GM12878 (cell line): Measurements from ENCODE around the gene FBXL12. TPM values are rescaled to one million over a fixed set of nuclear protein-coding genes. Genes with fewer than 3 reads are reported as not detected.

Experiments used
- ASH2L ChIP-seq: fragments of 300-600, 200-600 bp; sonication (generic); IDR thresholded peaks from 2 replicates; pipeline ENCODE4 v1.6.1; 2017; ENCODE audit warnings: low read depth, mild to moderate bottlenecking, borderline replicate concordance
- ATF7 ChIP-seq: fragments of 450-650 bp; IDR thresholded peaks from 2 replicates; pipeline ENCODE4 v1.6.1; 2016; ENCODE audit warnings: low read depth, mild to moderate bottlenecking
- CBX5 ChIP-seq: sonication (generic); IDR thresholded peaks from 2 replicates; pipeline ENCODE4 v1.6.1; 2016; ENCODE audit warnings: low read depth, moderate library complexity, mild to moderate bottlenecking, inconsistent platforms
- CEBPB ChIP-seq, 2 experiments: fragments of 150-350 bp in 1 of 2; IDR thresholded peaks; 2 replicates each; pipeline ENCODE4 v1.6.1; 2012 to 2014; ENCODE audit warnings: low read depth in 2 of 2, low read length in 2 of 2, borderline replicate concordance in 1 of 2, inconsistent platforms in 1 of 2
- CHD4 ChIP-seq: fragments of 200-600 bp; sonication (generic); IDR thresholded peaks from 2 replicates; pipeline ENCODE4 v1.6.1; 2016; ENCODE audit warnings: mild to moderate bottlenecking
- EZH2 ChIP-seq: IDR thresholded peaks from 2 replicates; pipeline ENCODE4 v1.6.1; 2012; ENCODE audit warnings: low read depth, mild to moderate bottlenecking, control low read depth, inconsistent platforms, low read length, borderline replicate concordance; ENCODE audit not compliant: control insufficient read depth
- IKZF1 ChIP-seq: fragments of 450-650 bp; conservative IDR thresholded peaks from 2 replicates; pipeline ENCODE4 v1.6.1; 2017; ENCODE audit warnings: antibody characterized with exemption, mild to moderate bottlenecking
- JUNB ChIP-seq: IDR thresholded peaks from 2 replicates; pipeline ENCODE4 v1.6.1; 2016; ENCODE audit warnings: antibody characterized with exemption, mild to moderate bottlenecking
- KLF5 ChIP-seq: fragments of 450-650 bp; IDR thresholded peaks from 2 replicates; pipeline ENCODE4 v1.6.1; 2014; ENCODE audit warnings: mild to moderate bottlenecking; ENCODE audit not compliant: partially characterized antibody
- NR2C1 ChIP-seq: fragments of 450-650 bp; IDR thresholded peaks from 2 replicates; pipeline ENCODE4 v1.6.1; 2017; ENCODE audit warnings: antibody characterized with exemption, mild to moderate bottlenecking, moderate library complexity
- PKNOX1 ChIP-seq: fragments of 450-650 bp; IDR thresholded peaks from 2 replicates; pipeline ENCODE4 v1.6.1; 2016; ENCODE audit warnings: mild to moderate bottlenecking
- PML ChIP-seq: IDR thresholded peaks from 2 replicates; pipeline ENCODE4 v1.6.1; 2012; ENCODE audit warnings: low read length, inconsistent platforms
- POLR2A ChIP-seq: IDR thresholded peaks from 2 replicates; pipeline ENCODE4 v1.6.1; 2011; ENCODE audit warnings: low read depth, mild to moderate bottlenecking, low read length
- RB1 ChIP-seq: fragments of 450-650 bp; formaldehyde crosslinking; IDR thresholded peaks from 2 replicates; pipeline ENCODE4 v1.6.1; 2017; ENCODE audit warnings: mild to moderate bottlenecking, borderline replicate concordance
- SMAD1 ChIP-seq: fragments of 450-650 bp; IDR thresholded peaks from 2 replicates; pipeline ENCODE4 v1.6.1; 2018; ENCODE audit warnings: mild to moderate bottlenecking, low read depth; ENCODE audit not compliant: partially characterized antibody
- SMAD5 ChIP-seq: IDR thresholded peaks from 2 replicates; pipeline ENCODE4 v1.6.1; 2016; ENCODE audit warnings: antibody characterized with exemption, low read depth
- SP1 ChIP-seq: IDR thresholded peaks from one replicate; pipeline ENCODE4 v1.6.1; 2011; ENCODE audit warnings: low read depth, low read length
- SPI1 ChIP-seq: IDR thresholded peaks from 2 replicates; pipeline ENCODE4 v1.6.1; 2011; ENCODE audit warnings: low read depth, mild to moderate bottlenecking, low read length, moderate library complexity, borderline replicate concordance; ENCODE audit not compliant: insufficient read depth
- SRF ChIP-seq, 2 experiments: IDR thresholded peaks; 2 replicates each; pipeline ENCODE4 v1.6.1; 2011; ENCODE audit warnings: low read depth in 2 of 2, low read length in 2 of 2, mild to moderate bottlenecking in 1 of 2, moderate library complexity in 1 of 2
- SUZ12 ChIP-seq: fragments of 200-600 bp; sonication (generic); IDR thresholded peaks from one replicate; pipeline ENCODE4 v1.6.1; 2018; ENCODE audit warnings: antibody characterized with exemption, mild to moderate bottlenecking; ENCODE audit not compliant: unreplicated experiment
- TCF12 ChIP-seq: IDR thresholded peaks from 2 replicates; pipeline ENCODE4 v1.6.1; 2011; ENCODE audit warnings: low read depth, mild to moderate bottlenecking, low read length
- ZBTB4 ChIP-seq: fragments of 450-650 bp; formaldehyde crosslinking; IDR thresholded peaks from 2 replicates; pipeline ENCODE4 v1.4.0; 2022; ENCODE audit warnings: mild to moderate bottlenecking, moderate library complexity
- polyA plus RNA-seq, 11 experiments: library from polyadenylated mRNA; depleted of rRNA in 4 of 11; unstranded in 6 of 11; stranded (reverse) in 5 of 11; fragments of >200 nt; fragmentation: Nextera tagmentation in 4 of 11; fragmentation: Illumina TruSeq in 1 of 11; extraction: Ambion mirVana in 4 of 11; extraction: Trizol in 1 of 11; gene quantifications; 1 replicate in 1 of 11; 2 replicates in 10 of 11; pipeline versions ENCODE4 v1.2.1 to v1.2.3, GENCODE V29; 2011 to 2016; ENCODE audit warnings: inconsistent platforms in 2 of 11, missing spikeins in 2 of 11, low read depth in 1 of 11
- total RNA-seq, 4 experiments: library from RNA; depleted of rRNA in 3 of 4; stranded (reverse); fragments of >200 nt in 3 of 4; fragmentation: Illumina TruSeq in 1 of 4; extraction: Trizol in 1 of 4; gene quantifications; 2 replicates each; pipeline versions ENCODE4 v1.2.1 to v1.2.3, GENCODE V29; 2013 to 2021
- TF ChIP-seq, protein P1 (sequence below): fragments of 450-650 bp; IDR thresholded peaks from 2 replicates; pipeline ENCODE4 v1.6.1; 2014; ENCODE audit warnings: mild to moderate bottlenecking
- TF ChIP-seq, protein P2 (sequence below): IDR thresholded peaks from 2 replicates; pipeline ENCODE4 v1.6.1; 2012; ENCODE audit warnings: low read depth, low read length, improper control_type of control experiment

FBXL12 gene
- total and polyA plus RNA-seq, 10 of the 15 experiments (the other 5 are each of a cell fraction or from before 2014, with no cell fraction given), result 1.4 to 40.0 (median 23.2) TPM

- TF ChIP-seq, protein P1, sequence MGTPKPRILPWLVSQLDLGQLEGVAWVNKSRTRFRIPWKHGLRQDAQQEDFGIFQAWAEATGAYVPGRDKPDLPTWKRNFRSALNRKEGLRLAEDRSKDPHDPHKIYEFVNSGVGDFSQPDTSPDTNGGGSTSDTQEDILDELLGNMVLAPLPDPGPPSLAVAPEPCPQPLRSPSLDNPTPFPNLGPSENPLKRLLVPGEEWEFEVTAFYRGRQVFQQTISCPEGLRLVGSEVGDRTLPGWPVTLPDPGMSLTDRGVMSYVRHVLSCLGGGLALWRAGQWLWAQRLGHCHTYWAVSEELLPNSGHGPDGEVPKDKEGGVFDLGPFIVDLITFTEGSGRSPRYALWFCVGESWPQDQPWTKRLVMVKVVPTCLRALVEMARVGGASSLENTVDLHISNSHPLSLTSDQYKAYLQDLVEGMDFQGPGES, result no peak
- peak; percentile 95 for TF ChIP-seq CBX5
- peak; percentile 71 for TF ChIP-seq NR2C1
- peak; percentile 92 for TF ChIP-seq PML
- TF ChIP-seq SRF (IDR thresholded peaks at IDR 0.05; ENCODE audit: low read depth in 2 of 2, low read length in 2 of 2), result peak in 1 of 2 experiments; percentile 74; a peak in 2 of 4 replicates
- peak; percentile 62 for TF ChIP-seq KLF5
- TF ChIP-seq EZH2, result no peak
- TF ChIP-seq SMAD5, result peak; percentile 60; the same call in 1 of the 2 replicates
- TF ChIP-seq CEBPB (IDR thresholded peaks at IDR 0.05; ENCODE audit: borderline replicate concordance in 1 of 2, low read depth in 2 of 2, low read length in 2 of 2), result no peak
- peak; percentile 62; the same call in 1 of the 2 replicates for TF ChIP-seq TCF12
- TF ChIP-seq RB1, result 0 out of 2 replicates have a peak, but pooled peaks have one; percentile 50
- no peak for TF ChIP-seq SMAD1
- TF ChIP-seq, protein P2, sequence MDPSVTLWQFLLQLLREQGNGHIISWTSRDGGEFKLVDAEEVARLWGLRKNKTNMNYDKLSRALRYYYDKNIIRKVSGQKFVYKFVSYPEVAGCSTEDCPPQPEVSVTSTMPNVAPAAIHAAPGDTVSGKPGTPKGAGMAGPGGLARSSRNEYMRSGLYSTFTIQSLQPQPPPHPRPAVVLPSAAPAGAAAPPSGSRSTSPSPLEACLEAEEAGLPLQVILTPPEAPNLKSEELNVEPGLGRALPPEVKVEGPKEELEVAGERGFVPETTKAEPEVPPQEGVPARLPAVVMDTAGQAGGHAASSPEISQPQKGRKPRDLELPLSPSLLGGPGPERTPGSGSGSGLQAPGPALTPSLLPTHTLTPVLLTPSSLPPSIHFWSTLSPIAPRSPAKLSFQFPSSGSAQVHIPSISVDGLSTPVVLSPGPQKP, result peak; percentile 90
- no peak for TF ChIP-seq JUNB
- TF ChIP-seq ZBTB4 (CRISPR knock-in tag), result no peak
- peak; percentile 57 for TF ChIP-seq ATF7
- TF ChIP-seq POLR2A, result peak; percentile 86
- TF ChIP-seq SPI1, result peak; percentile 38; the same call in 1 of the 2 replicates
- TF ChIP-seq SUZ12, result no peak
- peak; percentile 63; the same call in 1 of the 2 replicates for TF ChIP-seq PKNOX1
- TF ChIP-seq IKZF1, result peak; percentile 75
- TF ChIP-seq ASH2L, result peak; percentile 80; the same call in 1 of the 2 replicates
- peak; percentile 47 for TF ChIP-seq SP1
- no peak for TF ChIP-seq CHD4
These were observed 50.4 kb downstream of the FBXL12 start, which contains the start of gene ZNF846 (continued) for GRCh38 chr19:9768175-9769112.
